Raji (cell line): ENCODE measurements around the gene ADAMTS7.

Source experiments
- POLR2A ChIP-seq: IDR thresholded peaks from 2 replicates; pipeline ENCODE4 v1.6.1; 2011; ENCODE audit warnings: low read depth, low read length, control low read depth; ENCODE audit not compliant: insufficient read depth

ADAMTS7 gene

GRCh38 chr15:78795043-78795442 lies 16.2 kb downstream of the ADAMTS7 start:
- no peak for TF ChIP-seq POLR2A

DNA sequence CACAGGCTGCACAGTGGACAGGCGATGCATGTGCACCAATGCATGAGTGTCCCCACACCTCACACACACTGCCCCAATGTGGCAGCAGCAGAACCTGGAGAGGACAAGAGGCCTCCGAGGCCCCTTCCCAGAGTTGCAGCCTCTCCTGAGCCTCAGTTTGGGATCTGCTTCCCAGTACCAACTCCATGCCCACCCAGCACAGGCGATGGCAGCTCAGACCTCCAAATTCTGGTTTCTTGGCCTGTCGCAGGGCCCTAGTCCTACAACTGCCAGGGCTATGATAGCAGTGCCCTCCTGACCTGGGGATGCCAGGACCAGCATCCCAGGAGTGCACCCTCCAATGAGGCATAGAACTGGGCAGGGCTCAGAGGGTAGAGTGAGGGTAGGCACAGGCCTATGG lies 19.9 kb downstream of the ADAMTS7 start:
- TF ChIP-seq POLR2A, result no peak

- no peak for TF ChIP-seq POLR2A
Measured at GRCh38 chr15:78790027-78790426, 21.2 kb downstream of the ADAMTS7 start.

DNA sequence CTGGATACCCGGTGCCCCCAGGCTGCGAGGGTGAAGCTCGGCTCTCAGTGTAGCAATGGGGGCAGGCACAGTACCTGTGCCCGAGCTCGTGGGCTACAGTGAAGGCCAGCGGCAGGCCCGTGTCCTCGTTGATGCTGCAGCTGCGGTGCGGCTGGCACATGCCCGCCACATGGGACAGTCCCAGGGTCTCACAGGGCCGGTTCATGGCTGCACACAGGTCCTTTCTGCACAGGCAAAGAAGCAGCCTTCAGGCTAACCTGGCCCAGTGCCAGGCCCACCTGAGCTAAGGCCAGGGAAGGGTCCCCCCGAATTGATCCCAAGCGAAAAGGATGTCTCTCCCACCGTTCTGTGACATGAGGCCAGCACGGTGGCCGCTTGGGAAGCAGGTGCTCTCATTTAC lies 21.6 kb downstream of the ADAMTS7 start:
- TF ChIP-seq POLR2A, result no peak

DNA sequence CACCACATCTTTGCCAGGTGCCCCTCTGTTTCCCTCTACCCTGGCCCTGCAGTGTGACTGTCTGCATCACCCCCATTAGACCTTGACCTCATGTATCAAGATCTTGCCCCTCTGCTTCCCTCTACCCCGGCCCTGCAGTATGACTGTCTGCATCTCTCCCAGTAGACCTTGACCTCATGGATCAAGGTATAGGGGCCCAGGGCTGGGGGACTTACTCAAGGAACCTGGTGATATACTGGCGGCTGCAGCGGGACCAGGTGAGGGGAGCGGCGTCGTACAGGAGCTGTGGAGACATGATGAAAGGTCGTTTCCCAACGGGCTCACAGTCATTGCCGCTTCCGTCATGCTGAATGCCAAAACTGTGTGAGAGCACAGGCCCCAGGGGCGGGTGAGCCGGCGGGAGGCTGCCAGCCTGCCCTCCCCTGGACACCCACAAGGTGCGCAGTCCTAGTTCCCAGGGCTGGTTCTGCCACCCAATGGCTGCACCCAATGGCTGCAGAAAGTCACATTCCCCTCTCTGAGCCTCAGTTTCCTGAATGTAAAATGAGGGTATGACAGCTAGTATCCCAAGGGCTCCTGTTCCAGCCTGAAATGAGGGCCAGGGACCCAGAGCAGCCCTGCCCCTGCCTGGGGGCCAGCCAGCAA lies 23.1 kb downstream of the ADAMTS7 start:
- no peak for TF ChIP-seq POLR2A

GRCh38 chr15:78778422-78778821 lies 32.8 kb downstream of the ADAMTS7 start:
- no peak for TF ChIP-seq POLR2A

GRCh38 chr15:78775472-78775871 lies 35.8 kb downstream of the ADAMTS7 start:
- TF ChIP-seq POLR2A, result no peak

DNA sequence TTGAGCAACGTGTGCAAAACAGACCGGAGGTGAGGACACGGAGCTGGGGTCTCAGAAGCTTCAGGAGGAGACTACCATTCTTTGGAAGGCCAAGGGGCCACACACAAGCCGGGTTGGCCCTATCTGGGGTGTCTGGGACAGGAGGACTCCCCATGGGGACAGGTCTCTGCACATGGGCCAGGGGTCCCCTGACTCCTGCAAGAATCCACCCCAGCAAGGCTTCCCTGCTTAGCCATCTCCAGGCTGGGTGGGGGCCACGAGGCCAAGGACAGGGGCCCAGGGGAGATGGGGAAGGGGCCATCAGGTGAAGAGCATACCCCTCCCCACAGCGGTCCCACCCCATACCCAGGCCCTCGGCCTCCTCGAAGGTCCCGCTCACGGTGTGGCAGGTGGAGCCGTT lies 38.5 kb downstream of the ADAMTS7 start:
- TF ChIP-seq POLR2A, result no peak

DNA sequence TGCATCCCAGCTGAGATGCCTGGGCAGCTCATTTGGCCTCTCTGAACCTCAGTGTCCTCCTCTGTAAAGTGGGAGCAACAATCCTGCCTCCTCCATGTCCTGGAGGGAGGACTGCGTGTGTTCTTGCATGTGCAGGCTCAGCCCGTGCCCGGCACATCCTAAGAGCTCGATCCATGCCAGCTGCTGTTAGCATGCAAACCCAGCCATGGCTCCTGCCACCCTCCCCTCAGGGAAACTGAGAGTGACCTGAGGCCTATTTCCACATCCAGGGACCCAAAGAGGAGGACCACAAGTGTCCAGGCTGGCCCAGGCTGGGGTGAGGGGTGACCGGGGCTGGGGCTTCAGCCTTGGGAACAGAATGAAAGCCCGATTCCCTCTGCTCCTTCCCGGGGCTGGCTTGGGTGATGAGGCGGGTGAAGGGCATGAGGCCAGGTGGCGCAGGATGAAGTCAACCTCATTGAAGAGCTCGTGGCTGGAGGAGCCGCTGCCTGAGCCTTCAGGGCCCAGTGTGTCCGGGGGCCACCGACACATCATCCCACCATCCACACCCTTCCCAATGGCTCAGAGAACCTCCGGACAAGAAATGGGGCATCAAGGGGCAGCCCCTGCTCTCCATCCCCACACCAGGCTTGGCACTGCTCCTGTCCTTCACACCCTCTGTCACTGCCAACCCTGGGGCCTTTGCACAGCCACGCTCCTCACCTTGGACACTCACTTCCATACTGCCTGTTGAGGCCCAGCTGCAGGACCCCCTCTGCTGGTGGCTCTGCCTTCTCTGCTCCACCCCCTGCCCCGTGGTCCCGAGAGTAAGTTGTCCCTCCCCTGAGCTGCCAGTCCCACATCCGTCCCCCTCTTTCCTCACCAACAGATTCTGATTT lies 42.5 kb downstream of the ADAMTS7 start:
- no peak for TF ChIP-seq POLR2A

DNA sequence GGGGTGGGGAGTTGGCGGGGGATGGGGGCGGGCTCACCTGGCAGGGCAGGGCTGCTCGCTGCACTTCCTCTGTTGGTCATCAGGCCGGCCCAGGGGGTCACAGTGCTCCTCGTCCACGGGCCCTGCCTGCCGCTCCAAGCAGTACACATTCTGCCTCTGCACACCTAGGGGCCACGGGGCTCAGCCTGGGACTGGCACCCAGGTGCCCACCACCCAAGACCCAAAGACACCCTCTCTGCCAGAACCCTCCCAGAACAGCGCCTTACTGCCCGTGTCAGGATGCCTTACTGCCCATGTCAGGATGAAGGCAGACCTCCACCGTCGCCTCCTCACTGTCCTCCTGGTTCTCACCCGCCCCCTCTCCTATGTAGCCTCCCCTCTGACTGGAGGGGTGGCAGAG lies 43.2 kb downstream of the ADAMTS7 start:
- no peak for TF ChIP-seq POLR2A

DNA sequence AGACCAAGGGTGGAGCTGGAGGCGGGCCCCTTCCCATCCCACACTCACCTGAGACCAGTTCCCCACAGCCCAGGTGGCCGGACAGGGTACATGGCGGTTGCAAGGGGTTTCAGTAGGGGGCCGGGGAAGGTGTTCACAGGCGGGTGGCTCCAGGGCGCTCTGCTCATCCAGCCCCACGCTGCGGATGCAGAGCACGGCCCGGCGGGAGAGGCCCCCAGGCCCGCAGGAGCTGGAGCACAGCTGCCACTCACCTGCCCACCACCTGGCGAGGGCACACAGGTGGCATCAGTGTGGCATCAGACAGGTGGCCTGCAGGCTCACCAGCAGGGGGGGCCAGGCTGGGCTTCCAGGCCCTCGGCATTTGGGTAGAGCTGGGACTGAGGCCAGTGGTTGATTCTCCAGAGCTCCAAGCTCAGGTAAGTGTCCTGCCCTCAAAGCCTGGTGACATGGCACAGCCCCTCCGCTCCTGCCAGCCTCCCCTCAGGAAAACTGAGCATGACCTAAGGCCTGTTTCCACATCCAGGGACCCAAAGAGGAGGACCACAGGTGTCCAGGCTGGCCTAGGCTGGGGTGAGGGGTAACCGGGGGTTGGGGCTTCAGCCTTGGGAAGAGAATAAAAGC lies 43.8 kb downstream of the ADAMTS7 start:
- no peak for TF ChIP-seq POLR2A

GRCh38 chr15:78766041-78766440 lies 45.2 kb downstream of the ADAMTS7 start:
- no peak for TF ChIP-seq POLR2A

DNA sequence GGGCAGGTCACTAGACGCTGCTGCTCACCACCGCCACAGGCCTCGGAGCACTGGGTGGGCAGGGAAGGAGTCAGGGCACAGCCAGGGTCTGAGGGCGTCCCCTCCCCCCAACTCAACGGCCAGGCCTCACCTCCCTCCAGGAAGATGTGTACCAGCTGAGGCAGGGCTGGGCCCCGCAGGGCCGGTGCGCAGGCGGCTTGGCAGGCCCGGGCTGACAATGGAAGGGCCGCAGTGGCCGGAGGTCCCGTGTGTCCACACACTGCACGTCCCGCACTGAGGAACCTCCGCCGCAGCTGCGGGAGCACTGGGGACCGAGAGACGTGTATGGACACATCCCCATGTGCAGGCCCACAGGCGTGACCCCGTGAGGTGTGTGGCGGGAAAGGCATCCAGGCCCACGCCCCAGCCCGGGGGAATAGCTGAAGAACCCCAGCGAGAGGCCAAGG lies 47.4 kb downstream of the ADAMTS7 start:
- TF ChIP-seq POLR2A, result no peak

DNA sequence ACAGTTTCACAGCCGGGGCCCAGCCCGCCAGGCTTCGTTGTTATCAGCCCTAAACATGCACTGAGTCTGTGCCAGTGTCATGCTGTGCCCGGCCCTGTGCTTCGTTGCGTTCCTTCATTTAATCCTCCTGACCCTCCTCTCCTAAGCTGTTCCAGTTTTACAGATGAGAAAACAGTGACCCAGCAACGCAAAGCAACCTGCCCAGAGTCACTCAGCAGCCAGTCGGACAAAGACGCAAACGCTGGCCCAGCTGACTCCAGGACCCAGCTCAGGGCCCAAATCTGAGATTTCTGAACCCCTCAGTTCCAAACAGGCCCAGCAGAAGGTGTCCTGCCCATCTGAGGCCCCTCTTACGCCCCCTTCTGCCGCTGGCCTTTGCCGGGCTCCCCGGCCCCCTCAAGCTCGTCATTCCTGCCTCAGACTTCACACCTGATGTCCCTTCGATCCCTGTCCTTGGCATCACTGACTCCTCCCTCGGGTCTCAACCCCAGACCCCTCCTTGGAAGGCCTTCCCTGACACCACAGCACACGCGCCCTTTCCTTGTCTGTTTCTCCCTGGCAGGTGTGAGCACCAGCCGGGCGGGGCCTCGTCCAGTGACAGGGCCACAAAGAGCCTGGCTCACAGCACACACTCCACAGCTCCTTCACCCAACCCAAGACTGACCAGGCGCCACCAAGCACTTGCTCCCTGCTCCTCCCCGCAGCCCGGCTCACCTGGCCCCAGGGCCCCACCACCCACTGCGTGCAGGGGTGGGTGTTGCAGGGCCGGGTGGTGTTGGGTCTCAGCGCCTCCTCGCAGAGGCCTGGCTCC lies 48.1 kb downstream of the ADAMTS7 start:
- TF ChIP-seq POLR2A, result no peak

DNA sequence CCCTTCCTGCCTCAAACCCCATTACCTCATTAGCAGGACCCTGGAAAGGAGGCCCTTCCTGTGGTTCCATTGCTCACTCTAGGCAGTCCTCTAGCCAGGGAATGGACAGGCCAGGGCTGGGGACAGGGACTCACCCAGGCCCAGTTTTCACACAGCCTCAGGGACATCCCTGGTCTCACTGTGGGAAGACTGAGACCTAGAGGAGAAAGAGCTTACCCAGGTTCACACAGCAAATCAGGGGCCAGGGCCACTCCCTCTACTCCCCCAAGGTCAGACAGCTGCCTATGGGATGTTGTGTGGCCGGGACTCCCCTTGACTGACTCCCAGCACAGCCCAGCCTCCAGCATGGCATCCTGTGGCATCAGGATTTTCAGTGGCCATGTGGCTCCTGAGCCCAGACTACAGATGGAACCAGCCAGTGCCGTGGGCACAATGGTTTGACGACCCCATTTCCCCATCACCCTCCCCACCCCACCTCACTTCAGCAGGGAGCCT lies 49.3 kb downstream of the ADAMTS7 start:
- no peak; the same call in 1 of the 2 replicates for TF ChIP-seq POLR2A
